Activated CD8-positive, alpha-beta memory T cell treated with anti-CD3 and anti-CD28 coated beads for 4 hours (primary cell): ENCODE data around the gene AXDND1.
"Not testable (repeated sequence)": the region's sequence is repeated elsewhere in the genome, so short reads cannot be mapped to it uniquely, and the experiment has no call there.

ENCODE experiments used
- DNase-seq, 2 donors: peaks; one replicate each; pipeline ENCODE4 v3.0.0-alpha.2; 2020; ENCODE audit warnings: low read depth in 2 of 2

AXDND1 gene

DNA sequence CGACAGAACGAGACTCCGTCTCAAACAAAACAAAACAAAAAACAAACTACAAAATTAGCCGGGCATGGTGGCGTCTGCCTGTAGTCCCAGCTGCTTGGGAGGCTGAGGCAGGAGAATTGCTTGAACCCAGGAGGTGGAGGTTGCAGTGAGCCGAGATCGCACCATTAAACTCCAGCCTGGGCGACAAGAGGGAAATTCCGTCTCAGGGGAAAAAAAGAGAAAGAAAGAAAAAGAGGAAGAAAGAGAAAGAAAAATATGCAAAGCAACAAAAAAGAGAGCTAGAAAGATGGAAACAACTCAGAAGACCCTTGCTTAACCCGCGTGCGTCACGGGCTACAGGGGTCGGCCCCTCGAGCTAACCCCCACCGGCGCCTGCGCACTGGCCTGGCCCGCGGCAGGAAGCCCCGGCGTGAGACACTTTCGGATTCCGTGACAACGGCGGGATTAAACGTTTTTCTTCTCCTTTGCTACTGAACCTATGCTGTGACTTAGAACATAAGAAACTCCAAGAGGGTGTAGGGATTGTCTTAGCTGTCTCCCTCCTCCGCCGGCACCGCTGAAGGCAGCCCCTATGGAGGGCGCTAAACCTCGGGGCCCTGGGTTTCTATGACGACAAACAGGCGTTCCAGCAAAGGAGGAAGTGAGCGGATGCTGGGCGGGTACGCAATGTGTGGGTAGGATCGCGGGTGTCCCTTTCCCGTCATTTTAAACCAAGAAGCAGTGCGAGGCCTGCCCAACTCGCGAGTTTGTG, at the start of gene AXDND1:
TSS of gene AXDND1 (plus strand) at position 630 of the 751 bp plus-strand sequence. CDS start 539 bp downstream, outside the sequence.
- peak; percentile 76 to 85 for DNase-seq

GRCh38 chr1:179318491-179318890, 47.3 kb upstream of the AXDND1 start:
- DNase-seq, result no peak

- no peak for DNase-seq
These were observed 44.1 kb upstream of the AXDND1 start for GRCh38 chr1:179321533-179322216.

GRCh38 chr1:179322557-179322956, 43.2 kb upstream of the AXDND1 start:
- no peak for DNase-seq

GRCh38 chr1:179323436-179323835, 42.3 kb upstream of the AXDND1 start:
- DNase-seq, result no peak

- DNase-seq, result no peak
These were observed 39.9 kb upstream of the AXDND1 start for GRCh38 chr1:179325836-179326235.

- no peak for DNase-seq
These were observed 39.0 kb upstream of the AXDND1 start for GRCh38 chr1:179326746-179327145.

GRCh38 chr1:179327196-179327595, 38.6 kb upstream of the AXDND1 start:
- no peak for DNase-seq

DNA sequence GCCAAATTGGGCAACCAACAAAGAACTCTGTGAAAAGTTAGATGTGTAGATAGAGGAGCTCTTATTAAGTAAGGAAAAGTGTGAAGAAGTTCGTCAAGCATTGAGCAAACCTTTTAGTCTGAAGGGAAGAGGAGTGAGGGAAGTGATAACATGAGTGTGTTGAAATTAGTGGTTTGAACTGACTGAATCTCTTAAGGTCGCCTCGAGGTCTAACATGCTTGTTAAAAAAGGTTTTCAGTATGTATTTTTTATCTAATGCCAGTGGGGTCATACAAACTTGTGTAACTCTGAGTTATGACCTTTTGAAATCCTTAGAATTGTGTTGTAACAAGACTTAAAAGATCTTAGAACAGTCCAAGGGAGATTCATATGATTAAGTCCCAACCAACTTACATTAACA, 38.1 kb upstream of the AXDND1 start:
- DNase-seq, result no peak

- DNase-seq, result no peak
These were observed 35.9 kb upstream of the AXDND1 start for GRCh38 chr1:179329862-179330261.

DNA sequence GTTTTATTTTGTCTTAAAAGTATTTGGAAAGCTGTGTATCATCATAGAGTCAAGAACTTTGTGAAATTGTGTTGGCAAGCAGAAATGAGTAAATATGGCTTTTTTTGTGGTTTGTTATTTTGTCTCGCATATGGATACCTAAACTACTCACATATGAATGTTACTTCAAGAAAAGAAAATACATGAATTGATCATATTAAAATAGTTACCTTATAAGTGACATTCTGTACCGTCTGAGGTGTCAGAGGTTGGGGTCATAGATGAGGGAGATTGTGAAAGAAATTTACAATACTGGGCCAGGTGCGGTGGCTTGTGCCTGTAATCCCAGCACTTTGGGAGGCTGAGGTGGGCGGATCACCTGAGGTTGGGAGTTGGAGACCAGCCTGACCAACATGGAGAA, 31.3 kb upstream of the AXDND1 start:
- no peak for DNase-seq

- no peak for DNase-seq
These were observed 28.5 kb upstream of the AXDND1 start for GRCh38 chr1:179337288-179337687.

DNA sequence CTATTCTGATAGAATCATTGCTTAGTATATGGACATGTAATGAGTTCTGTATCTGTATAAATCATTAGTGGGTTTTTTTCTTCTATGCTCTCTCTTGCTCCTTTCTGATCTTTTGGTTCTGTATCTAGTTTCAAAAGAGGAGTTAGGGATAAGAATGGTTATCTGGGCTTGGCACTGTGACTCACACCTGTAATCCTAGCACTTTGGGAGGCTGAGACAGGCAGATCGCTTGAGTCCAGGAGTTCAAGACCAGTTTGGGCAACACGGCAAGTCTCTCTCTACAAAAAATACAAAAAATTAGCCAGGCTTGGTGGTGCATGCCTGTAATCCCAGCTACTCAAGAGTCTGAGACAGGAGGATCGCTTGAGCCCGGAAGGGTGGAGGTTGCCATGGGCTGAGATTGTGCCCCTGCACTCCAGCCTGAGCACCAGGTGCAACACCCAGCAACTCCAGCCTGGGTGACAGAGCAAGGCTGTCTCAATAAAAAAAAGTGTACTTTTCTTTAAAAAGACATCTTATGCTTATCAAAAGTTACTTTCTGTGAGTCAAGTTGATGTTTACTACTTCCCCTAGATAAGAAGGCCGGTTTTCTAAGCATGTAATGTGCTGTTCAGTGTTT, 27.7 kb upstream of the AXDND1 start:
- no peak for DNase-seq

- DNase-seq, result no peak
These were observed 24.9 kb upstream of the AXDND1 start for GRCh38 chr1:179340918-179341317.

GRCh38 chr1:179341943-179342547, 23.7 kb upstream of the AXDND1 start:
- no peak for DNase-seq

DNA sequence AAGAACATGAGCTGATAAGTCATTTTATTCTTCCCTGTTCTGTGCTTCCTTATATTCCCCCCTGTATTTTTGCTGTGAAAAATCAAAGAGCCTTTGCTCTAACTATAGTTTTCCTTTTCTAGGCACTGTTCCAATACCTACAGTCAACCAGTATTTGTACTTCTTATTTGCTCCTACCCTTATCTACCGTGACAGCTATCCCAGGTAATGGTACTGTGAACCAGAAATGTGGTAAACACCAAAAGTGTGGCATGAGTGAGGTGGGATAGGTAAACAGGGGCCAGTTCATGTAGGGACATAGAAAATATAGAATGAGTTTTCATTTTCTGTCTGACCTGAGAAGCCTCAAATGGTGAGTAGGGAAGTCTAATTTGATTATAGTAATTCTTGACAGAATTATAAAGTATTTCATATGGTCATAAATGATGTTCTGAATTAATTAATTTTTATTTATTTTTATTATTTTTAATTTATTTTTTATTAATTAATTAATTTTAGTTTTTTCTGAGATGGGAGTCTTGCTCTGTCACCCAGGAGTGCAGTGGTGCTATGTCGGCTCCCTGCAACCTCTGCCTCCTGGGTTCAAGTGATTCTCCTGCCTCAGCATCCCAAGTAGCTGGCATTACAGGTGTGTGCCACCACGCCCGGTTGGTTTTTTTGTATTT, 22.9 kb upstream of the AXDND1 start:
- no peak for DNase-seq

- no peak for DNase-seq
These were observed 14.5 kb upstream of the AXDND1 start for GRCh38 chr1:179351281-179351680.

DNA sequence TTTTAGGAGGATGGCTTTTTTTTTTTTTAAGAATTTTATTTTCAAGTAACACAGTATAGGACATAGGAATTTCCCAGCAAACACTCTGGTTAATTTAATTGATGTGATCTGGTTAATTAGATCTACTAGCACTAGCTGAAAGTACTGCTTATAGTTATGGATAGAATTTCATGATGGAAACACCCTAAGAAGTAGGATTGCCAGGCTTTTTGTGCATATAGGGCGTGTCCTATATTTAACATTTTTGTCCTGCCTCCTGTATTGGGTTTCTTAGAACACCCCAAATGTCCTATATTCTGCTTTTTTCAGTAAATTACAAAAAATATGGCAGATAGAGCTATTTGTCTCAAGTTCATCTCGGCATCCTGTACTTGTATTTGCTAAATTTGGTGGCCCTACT, 13.5 kb upstream of the AXDND1 start:
- DNase-seq, result no peak

GRCh38 chr1:179353546-179353945, 12.2 kb upstream of the AXDND1 start:
- no peak for DNase-seq

DNA sequence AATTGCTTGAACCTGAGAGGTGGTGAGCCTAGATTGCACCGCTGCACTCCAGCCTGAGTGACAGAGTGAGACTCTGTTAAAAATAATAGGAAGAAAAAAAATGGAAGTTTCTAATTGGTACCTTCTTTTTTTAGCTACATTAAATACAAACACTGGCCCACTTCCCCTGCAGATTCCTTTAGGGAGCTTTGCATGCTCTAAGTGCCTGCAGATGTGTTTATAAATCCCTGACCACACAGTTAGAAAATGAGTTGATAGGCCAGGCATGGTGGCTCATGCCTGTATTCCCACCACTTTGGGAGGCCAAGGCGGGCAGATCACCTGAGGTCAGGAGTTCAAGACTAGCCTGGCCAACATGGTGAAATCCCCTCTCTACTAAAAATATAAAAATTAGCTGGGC, 4.1 kb upstream of the AXDND1 start:
- not testable (repeated sequence) for DNase-seq

DNA sequence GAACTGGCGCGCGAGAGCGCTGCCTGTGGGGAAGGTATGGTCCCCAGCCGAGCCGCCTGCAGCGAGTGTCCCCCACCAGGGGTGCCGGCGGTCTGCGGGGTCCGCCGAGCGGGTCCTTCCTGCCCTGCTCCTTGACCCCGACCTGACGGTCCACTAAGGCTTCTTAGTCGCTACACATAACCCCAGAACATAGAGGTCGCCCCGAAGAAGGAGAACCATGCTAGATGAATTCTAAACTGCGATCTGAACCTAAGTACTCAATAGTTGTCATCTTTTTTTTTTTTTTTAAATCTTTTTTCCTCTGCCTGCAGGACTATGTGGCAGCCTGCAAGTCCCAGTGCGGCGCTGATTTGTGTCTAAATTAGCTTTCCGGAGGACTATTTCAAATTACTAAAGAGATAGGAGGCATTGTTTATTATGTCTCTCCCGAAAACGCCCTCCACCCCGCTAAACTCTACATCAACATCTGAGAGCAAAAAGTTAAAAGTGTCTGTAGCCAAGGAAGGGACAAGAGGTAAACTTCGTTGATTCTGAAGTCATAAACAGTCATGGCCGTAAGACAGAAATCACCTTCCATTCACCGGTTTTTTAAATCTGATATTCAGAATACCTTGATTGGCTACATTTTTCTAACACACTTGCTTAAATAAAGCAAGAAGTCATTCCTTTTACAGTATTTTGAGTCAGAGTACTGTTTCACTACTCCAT, 476 bp downstream of the AXDND1 start:
- no peak for DNase-seq
